Measurements from ENCODE around the gene LRRN1.

Gene LRRN1

DNA sequence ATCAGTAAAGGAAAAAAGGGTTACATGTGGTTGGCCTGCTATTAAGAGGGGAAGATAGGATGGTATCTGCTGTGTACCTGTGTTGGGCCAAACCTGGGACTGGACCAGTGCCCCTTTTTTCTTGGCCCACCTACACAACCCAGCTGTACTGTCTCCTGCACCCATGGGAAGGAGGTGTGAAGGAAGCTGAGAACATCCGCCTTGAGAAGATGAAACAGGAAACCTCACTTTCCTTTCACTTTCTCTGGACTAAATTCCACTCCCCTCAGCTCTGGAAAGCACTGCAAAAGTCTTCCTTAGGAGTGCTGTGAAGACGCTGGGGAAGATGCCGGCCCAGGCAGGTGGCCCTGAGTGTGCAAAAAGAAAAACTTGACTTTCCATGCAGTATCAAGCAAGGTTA lies 37.6 kb downstream of the LRRN1 start:
- no peaks in the 10 kb centered on the region for H3K27me3 ChIP-seq
- TF ChIP-seq CTCF (IDR thresholded peaks at IDR 0.05), result no peak
- H3K4me3 ChIP-seq, result no peak overlapping the region
- intact Hi-C loops (cut with DNase I; ENCODE audit: low total_unique reads), result no loop called here
- no peak for DNase-seq
- peaks cover 0 to 28% (median 23%) of the 10 kb centered on the region in 3 donors for H3K9me3 ChIP-seq
- H3K36me3 ChIP-seq, result no peaks in the 10 kb centered on the region
- H3K27ac ChIP-seq, result no peak overlapping the region
- H3K4me1 ChIP-seq, result no peaks in the 10 kb centered on the region

- Histone ChIP-seq H3K36me3 (peaks cover 0 to 7% (median 6%) of the 10 kb centered on the region in 3 donors), H3K4me3 (no peak overlapping the region), H3K27me3 (no peaks in the 10 kb centered on the region), H3K9me3 (peaks cover 0 to 14% (median 11%) of the 10 kb centered on the region in 3 donors), H3K4me1 (no peaks in the 10 kb centered on the region), H3K27ac (no peak overlapping the region)
- TF ChIP-seq CTCF (IDR thresholded peaks at IDR 0.05), result no peak
- no peak for DNase-seq
- intact Hi-C loops (cut with DNase I; ENCODE audit: low total_unique reads), result no loop called here
These were observed 43.1 kb downstream of the LRRN1 start for GRCh38 chr3:3842356-3842755.

GRCh38 chr3:3847994-3848922 lies 49.0 kb downstream of the LRRN1 start:
- H3K27me3 ChIP-seq, result no peaks in the 10 kb centered on the region
- no peak overlapping the region for H3K4me3 ChIP-seq
- no peaks in the 10 kb centered on the region for H3K4me1 ChIP-seq
- H3K27ac ChIP-seq, result no peak overlapping the region
- no peak for TF ChIP-seq CTCF (IDR thresholded peaks at IDR 0.05)
- intact Hi-C loops (cut with DNase I; ENCODE audit: low total_unique reads), result no loop called here
- no peaks in the 10 kb centered on the region for H3K9me3 ChIP-seq
- H3K36me3 ChIP-seq, result peaks cover 0 to 7% (median 6%) of the 10 kb centered on the region in 3 donors
- DNase-seq, result no peak

DNA sequence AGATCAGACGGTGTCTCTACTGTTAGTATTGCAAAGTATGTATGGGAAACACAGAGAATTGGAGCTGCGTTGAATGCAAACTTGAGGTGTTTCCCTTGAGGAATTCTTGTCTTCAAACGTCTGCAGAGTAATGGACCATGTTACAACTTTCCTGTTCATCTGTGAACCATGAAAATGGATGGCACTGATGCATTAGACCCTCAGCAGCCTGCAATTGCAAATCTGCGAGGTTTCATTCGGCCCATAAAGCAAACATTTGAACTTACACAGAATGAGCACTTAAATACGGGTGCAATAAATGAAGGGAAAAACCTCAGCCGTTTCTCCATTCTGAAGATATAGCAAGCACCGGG lies 49.7 kb downstream of the LRRN1 start:
- peaks cover 0 to 7% (median 6%) of the 10 kb centered on the region in 3 donors for H3K36me3 ChIP-seq
- no peak for DNase-seq
- no peak overlapping the region for H3K4me3 ChIP-seq
- H3K27ac ChIP-seq, result no peak overlapping the region
- no peak for TF ChIP-seq CTCF (IDR thresholded peaks at IDR 0.05)
- H3K9me3 ChIP-seq, result no peaks in the 10 kb centered on the region
- H3K4me1 ChIP-seq, result no peaks in the 10 kb centered on the region
- H3K27me3 ChIP-seq, result no peaks in the 10 kb centered on the region
- intact Hi-C loops (cut with DNase I; ENCODE audit: low total_unique reads), result no loop called here

DNA sequence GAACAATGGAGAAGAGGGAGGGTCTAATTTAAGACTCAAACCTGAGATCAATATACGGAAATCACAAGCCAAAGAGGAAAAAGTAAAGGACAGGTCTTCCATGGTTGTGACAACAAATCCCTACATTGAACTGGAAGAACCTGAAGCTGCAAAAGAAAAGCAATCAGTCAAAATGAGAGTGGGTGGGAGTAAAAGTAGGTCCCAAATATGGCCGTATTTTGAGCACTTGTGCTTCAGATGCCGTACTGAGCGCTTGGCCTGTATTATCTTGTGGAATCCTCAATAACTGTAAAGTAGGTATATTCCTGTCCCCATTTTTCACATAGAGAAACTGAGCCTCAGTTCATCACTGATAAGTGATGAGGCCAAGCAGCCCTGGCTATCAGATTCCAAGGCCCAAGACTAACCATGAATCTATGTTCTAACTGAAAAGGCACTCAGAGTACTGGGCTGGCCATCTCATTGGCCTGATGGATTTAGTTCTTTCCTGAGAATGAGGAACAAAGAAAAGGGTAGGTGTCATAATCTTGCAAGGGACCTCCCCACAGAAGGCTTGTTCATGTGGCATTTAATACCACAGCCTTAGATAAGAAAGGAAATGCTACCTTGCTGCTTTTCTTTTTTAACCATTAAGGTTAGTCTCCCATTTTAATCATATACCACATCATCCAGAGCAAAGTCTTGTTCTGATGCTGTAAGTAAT lies 52.5 kb downstream of the LRRN1 start:
- intact Hi-C loops (cut with DNase I; ENCODE audit: low total_unique reads), result no loop called here
- no peaks in the 10 kb centered on the region for H3K36me3 ChIP-seq
- H3K27me3 ChIP-seq, result no peaks in the 10 kb centered on the region
- TF ChIP-seq CTCF (IDR thresholded peaks at IDR 0.05), result no peak
- no peak for DNase-seq
- H3K9me3 ChIP-seq, result no peaks in the 10 kb centered on the region
- H3K4me3 ChIP-seq, result no peak overlapping the region
- H3K27ac ChIP-seq, result no peak overlapping the region
- no peaks in the 10 kb centered on the region for H3K4me1 ChIP-seq
